ENCODE measurements around the gene PTH2.

The PTH2 gene

GRCh38 chr19:49400029-49400428 lies 23.2 kb downstream of the PTH2 start:
- Histone ChIP-seq H4K91ac (ENCODE audit: low read depth, low read length, poor library complexity) (no peak overlapping the region), H2BK12ac (ENCODE audit: low read length) (no peak overlapping the region), H2AFZ (ENCODE audit: low read length) (no peak overlapping the region), H3K14ac (ENCODE audit: low read length) (no peak overlapping the region), H3K9me3 (replicated peaks in 1 of 2; ENCODE audit: control insufficient read depth in 2 of 2, insufficient read depth in 1 of 2, low read depth in 1 of 2, low read length in 2 of 2) (no peaks in the 10 kb centered on the region), H3K18ac (ENCODE audit: low read length) (no peak overlapping the region), H4K8ac (ENCODE audit: low read depth, low read length) (no peak overlapping the region), H3K27me3 (ENCODE audit: control insufficient read depth in 3 of 3, insufficient read depth in 3 of 3, low read depth in 1 of 3, low read length in 3 of 3) (peaks cover 0 to 15% (median 0%) of the 10 kb centered on the region in 3 experiments), H3K36me3 (replicated peaks in 1 of 2; ENCODE audit: control insufficient read depth in 2 of 2, insufficient read depth in 2 of 2, low read length in 2 of 2) (no peaks in the 10 kb centered on the region), H3K4ac (ENCODE audit: low read length) (no peak overlapping the region), H3K79me1 (ENCODE audit: low read depth, low read length) (no peaks in the 10 kb centered on the region), H3K4me3 (ENCODE audit: low read length in 2 of 2) (no peak overlapping the region), H3K27ac (replicated peaks; ENCODE audit: low read length) (no peak overlapping the region), H2BK5ac (ENCODE audit: low read length) (no peak overlapping the region), H3K9ac (ENCODE audit: low read depth, low read length, poor library complexity) (no peak overlapping the region), H2BK15ac (ENCODE audit: low read length) (no peak overlapping the region), H3K23ac (ENCODE audit: low read depth, low read length, poor library complexity) (no peak overlapping the region), H3K4me1 (ENCODE audit: control insufficient read depth in 2 of 2, insufficient read depth in 1 of 2, low read depth in 1 of 2, low read length in 2 of 2) (peaks cover 10 to 30% of the 10 kb centered on the region in 2 donors), H3K4me2 (ENCODE audit: insufficient read depth, low read length, poor library complexity, severe bottlenecking) (no peak overlapping the region), H2AK5ac (ENCODE audit: low read depth, low read length) (no peak overlapping the region), H2BK120ac (ENCODE audit: low read depth, low read length) (no peak overlapping the region)
- WGBS, 2 donors (ENCODE audit: extremely low coverage in 2 of 2, insufficient read length in 2 of 2, insufficient replicate concordance in 1 of 2), result no CpG with 5 or more reads among the region's 6 CpGs
- DNase-seq (ENCODE audit: low spot score), result no peak

GRCh38 chr19:49398931-49399330 lies 24.3 kb downstream of the PTH2 start:
- peak overlapping the region; percentile 68 for H3K18ac ChIP-seq (ENCODE audit: low read length)
- H3K23ac ChIP-seq (ENCODE audit: low read depth, low read length, poor library complexity), result no peak overlapping the region
- peak overlapping the region; percentile 69 for H2AK5ac ChIP-seq (ENCODE audit: low read depth, low read length)
- H4K91ac ChIP-seq (ENCODE audit: low read depth, low read length, poor library complexity), result no peak overlapping the region
- peak overlapping the region; percentile 13 for H2AFZ ChIP-seq (ENCODE audit: low read length)
- no peak overlapping the region for H3K9ac ChIP-seq (ENCODE audit: low read depth, low read length, poor library complexity)
- no CpG with 5 or more reads among the region's 6 CpGs for WGBS, 2 donors (ENCODE audit: extremely low coverage in 2 of 2, insufficient read length in 2 of 2, insufficient replicate concordance in 1 of 2)
- no peaks in the 10 kb centered on the region for H3K79me1 ChIP-seq (ENCODE audit: low read depth, low read length)
- no peak overlapping the region for H3K27ac ChIP-seq (replicated peaks; ENCODE audit: low read length)
- no peaks in the 10 kb centered on the region for H3K9me3 ChIP-seq (replicated peaks in 1 of 2; ENCODE audit: control insufficient read depth in 2 of 2, insufficient read depth in 1 of 2, low read depth in 1 of 2, low read length in 2 of 2)
- H2BK15ac ChIP-seq (ENCODE audit: low read length), result peak overlapping the region; percentile 78
- peak overlapping the region; percentile 69 for H2BK12ac ChIP-seq (ENCODE audit: low read length)
- peaks cover 9 to 33% of the 10 kb centered on the region in 2 donors for H3K4me1 ChIP-seq (ENCODE audit: control insufficient read depth in 2 of 2, insufficient read depth in 1 of 2, low read depth in 1 of 2, low read length in 2 of 2)
- H3K14ac ChIP-seq (ENCODE audit: low read length), result no peak overlapping the region
- H3K36me3 ChIP-seq (replicated peaks in 1 of 2; ENCODE audit: control insufficient read depth in 2 of 2, insufficient read depth in 2 of 2, low read length in 2 of 2), result no peaks in the 10 kb centered on the region
- H3K27me3 ChIP-seq (ENCODE audit: control insufficient read depth in 3 of 3, insufficient read depth in 3 of 3, low read depth in 1 of 3, low read length in 3 of 3), result peaks cover 0 to 15% (median 0%) of the 10 kb centered on the region in 3 experiments
- no peak overlapping the region for H3K4me2 ChIP-seq (ENCODE audit: insufficient read depth, low read length, poor library complexity, severe bottlenecking)
- H3K4me3 ChIP-seq (ENCODE audit: low read length in 2 of 2), result no peak overlapping the region
- no peak overlapping the region for H3K4ac ChIP-seq (ENCODE audit: low read length)
- peak overlapping the region; percentile 42 for H2BK5ac ChIP-seq (ENCODE audit: low read length)
- H4K8ac ChIP-seq (ENCODE audit: low read depth, low read length), result no peak overlapping the region
- DNase-seq (ENCODE audit: low spot score), result no peak
- peak overlapping the region; percentile 61 for H2BK120ac ChIP-seq (ENCODE audit: low read depth, low read length)

- H4K91ac ChIP-seq (ENCODE audit: low read depth, low read length, poor library complexity), result no peak overlapping the region
- no peak for DNase-seq (ENCODE audit: low spot score)
- no peak overlapping the region for H3K23ac ChIP-seq (ENCODE audit: low read depth, low read length, poor library complexity)
- no peak overlapping the region for H3K14ac ChIP-seq (ENCODE audit: low read length)
- H4K8ac ChIP-seq (ENCODE audit: low read depth, low read length), result no peak overlapping the region
- no peaks in the 10 kb centered on the region for H3K9me3 ChIP-seq (replicated peaks in 1 of 2; ENCODE audit: control insufficient read depth in 2 of 2, insufficient read depth in 1 of 2, low read depth in 1 of 2, low read length in 2 of 2)
- H3K4me3 ChIP-seq (ENCODE audit: low read length in 2 of 2), result no peak overlapping the region
- H2AFZ ChIP-seq (ENCODE audit: low read length), result no peak overlapping the region
- H3K27ac ChIP-seq (replicated peaks; ENCODE audit: low read length), result no peak overlapping the region
- H3K27me3 ChIP-seq (ENCODE audit: control insufficient read depth in 3 of 3, insufficient read depth in 3 of 3, low read depth in 1 of 3, low read length in 3 of 3), result peaks cover 0 to 19% (median 0%) of the 10 kb centered on the region in 3 experiments
- H3K79me1 ChIP-seq (ENCODE audit: low read depth, low read length), result no peaks in the 10 kb centered on the region
- H3K4ac ChIP-seq (ENCODE audit: low read length), result no peak overlapping the region
- H3K36me3 ChIP-seq (replicated peaks in 1 of 2; ENCODE audit: control insufficient read depth in 2 of 2, insufficient read depth in 2 of 2, low read length in 2 of 2), result no peaks in the 10 kb centered on the region
- H2BK12ac ChIP-seq (ENCODE audit: low read length), result no peak overlapping the region
- H3K4me1 ChIP-seq (ENCODE audit: control insufficient read depth in 2 of 2, insufficient read depth in 1 of 2, low read depth in 1 of 2, low read length in 2 of 2), result peaks cover 4 to 26% of the 10 kb centered on the region in 2 donors
- no peak overlapping the region for H2BK15ac ChIP-seq (ENCODE audit: low read length)
- no CpG with 5 or more reads among the region's 11 CpGs for WGBS, 2 donors (ENCODE audit: extremely low coverage in 2 of 2, insufficient read length in 2 of 2, insufficient replicate concordance in 1 of 2)
- H3K9ac ChIP-seq (ENCODE audit: low read depth, low read length, poor library complexity), result no peak overlapping the region
- no peak overlapping the region for H2BK5ac ChIP-seq (ENCODE audit: low read length)
- H3K18ac ChIP-seq (ENCODE audit: low read length), result peak overlapping the region; percentile 38
- no peak overlapping the region for H2BK120ac ChIP-seq (ENCODE audit: low read depth, low read length)
- no peak overlapping the region for H3K4me2 ChIP-seq (ENCODE audit: insufficient read depth, low read length, poor library complexity, severe bottlenecking)
- peak overlapping the region; percentile 56 for H2AK5ac ChIP-seq (ENCODE audit: low read depth, low read length)
Observed at GRCh38 chr19:49398001-49398615, 25.1 kb downstream of the PTH2 start.

GRCh38 chr19:49396738-49397505 lies 26.3 kb downstream of the PTH2 start:
- peaks cover 4 to 23% of the 10 kb centered on the region in 2 donors for H3K4me1 ChIP-seq (ENCODE audit: control insufficient read depth in 2 of 2, insufficient read depth in 1 of 2, low read depth in 1 of 2, low read length in 2 of 2)
- H2AFZ ChIP-seq (ENCODE audit: low read length), result no peak overlapping the region
- H3K18ac ChIP-seq (ENCODE audit: low read length), result no peak overlapping the region
- no peak overlapping the region for H4K91ac ChIP-seq (ENCODE audit: low read depth, low read length, poor library complexity)
- peak overlapping the region; percentile 49 for H3K14ac ChIP-seq (ENCODE audit: low read length)
- no peak overlapping the region for H3K23ac ChIP-seq (ENCODE audit: low read depth, low read length, poor library complexity)
- peaks cover 0 to 23% (median 0%) of the 10 kb centered on the region in 3 experiments for H3K27me3 ChIP-seq (ENCODE audit: control insufficient read depth in 3 of 3, insufficient read depth in 3 of 3, low read depth in 1 of 3, low read length in 3 of 3)
- peak overlapping the region; percentile 73 for H2BK5ac ChIP-seq (ENCODE audit: low read length)
- peak overlapping the region; percentile 56 for H2AK5ac ChIP-seq (ENCODE audit: low read depth, low read length)
- no peak overlapping the region for H3K4ac ChIP-seq (ENCODE audit: low read length)
- H3K79me1 ChIP-seq (ENCODE audit: low read depth, low read length), result no peaks in the 10 kb centered on the region
- H3K4me2 ChIP-seq (ENCODE audit: insufficient read depth, low read length, poor library complexity, severe bottlenecking), result no peak overlapping the region
- no peak for DNase-seq (ENCODE audit: low spot score)
- no peak overlapping the region for H4K8ac ChIP-seq (ENCODE audit: low read depth, low read length)
- H3K4me3 ChIP-seq (ENCODE audit: low read length in 2 of 2), result no peak overlapping the region
- H2BK15ac ChIP-seq (ENCODE audit: low read length), result peak overlapping the region; percentile 81
- no peaks in the 10 kb centered on the region for H3K36me3 ChIP-seq (replicated peaks in 1 of 2; ENCODE audit: control insufficient read depth in 2 of 2, insufficient read depth in 2 of 2, low read length in 2 of 2)
- H3K9me3 ChIP-seq (replicated peaks in 1 of 2; ENCODE audit: control insufficient read depth in 2 of 2, insufficient read depth in 1 of 2, low read depth in 1 of 2, low read length in 2 of 2), result no peaks in the 10 kb centered on the region
- no CpG with 5 or more reads among the region's 8 CpGs for WGBS, 2 donors (ENCODE audit: extremely low coverage in 2 of 2, insufficient read length in 2 of 2, insufficient replicate concordance in 1 of 2)
- H2BK12ac ChIP-seq (ENCODE audit: low read length), result no peak overlapping the region
- no peak overlapping the region for H3K9ac ChIP-seq (ENCODE audit: low read depth, low read length, poor library complexity)
- H2BK120ac ChIP-seq (ENCODE audit: low read depth, low read length), result peak overlapping the region; percentile 38
- no peak overlapping the region for H3K27ac ChIP-seq (replicated peaks; ENCODE audit: low read length)

Data from neuronal stem cell (in vitro differentiated cells).